ENCODE measurements around the gene FTO.

Gene FTO

DNA sequence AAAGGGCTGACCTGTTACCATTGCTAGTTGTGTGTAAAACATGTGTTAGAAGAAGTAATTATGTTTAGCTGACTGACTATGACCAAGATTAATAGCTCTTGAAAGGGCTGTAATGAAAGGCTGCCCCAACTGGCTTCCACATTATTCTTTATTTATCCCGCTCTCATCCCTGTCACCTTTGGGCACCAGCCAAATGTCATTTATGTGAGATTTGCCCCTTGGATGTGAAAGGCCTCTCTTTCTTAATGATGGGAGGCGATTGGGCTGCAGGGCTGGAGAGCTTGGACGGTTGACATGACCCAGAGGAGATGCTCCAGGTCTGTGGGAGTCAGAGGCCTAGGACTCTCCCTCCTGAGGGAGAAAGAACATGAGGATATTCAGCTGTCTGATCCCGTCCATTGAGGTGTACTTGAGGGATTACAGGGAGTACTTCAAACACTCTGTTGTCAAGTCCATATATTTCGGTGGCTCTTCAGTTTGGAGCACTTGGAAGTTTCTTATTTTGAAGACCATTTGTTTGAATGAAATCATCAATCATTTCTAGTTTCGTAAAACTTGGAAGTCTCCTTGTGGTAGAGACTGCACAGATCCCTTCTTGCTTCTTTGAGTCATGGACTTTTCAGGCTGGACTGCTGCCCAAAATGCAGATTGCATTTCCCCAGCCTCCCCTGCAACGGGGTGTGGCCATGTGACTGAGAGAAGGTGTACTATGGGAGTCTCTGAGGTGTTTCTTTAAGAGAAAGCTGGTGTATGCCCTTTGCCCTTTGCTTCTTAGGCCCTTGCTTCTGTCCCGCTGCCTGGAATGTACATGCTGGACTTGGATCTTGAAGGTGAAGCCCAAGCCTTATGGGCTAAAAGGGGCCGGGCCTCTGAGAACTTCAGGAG is 51.3 kb downstream of the FTO start:
- Histone ChIP-seq H3K27me3 (ENCODE audit: control insufficient read depth in 1 of 2, insufficient read depth in 2 of 2, low read length in 2 of 2) (no peaks in the 10 kb centered on the region), H3K4me1 (ENCODE audit: insufficient read depth, low read length) (peaks cover 39% of the 10 kb centered on the region), H3K36me3 (ENCODE audit: insufficient read depth, low read length) (no peaks in the 10 kb centered on the region), H3K9me3 (ENCODE audit: low read length) (no peaks in the 10 kb centered on the region), H3K4me3 (ENCODE audit: low read depth in 1 of 2, low read length in 2 of 2) (no peak overlapping the region), H3K27ac (ENCODE audit: low read depth, low read length) (no peak overlapping the region), H3K9ac (ENCODE audit: low read length) (no peak overlapping the region)

DNA sequence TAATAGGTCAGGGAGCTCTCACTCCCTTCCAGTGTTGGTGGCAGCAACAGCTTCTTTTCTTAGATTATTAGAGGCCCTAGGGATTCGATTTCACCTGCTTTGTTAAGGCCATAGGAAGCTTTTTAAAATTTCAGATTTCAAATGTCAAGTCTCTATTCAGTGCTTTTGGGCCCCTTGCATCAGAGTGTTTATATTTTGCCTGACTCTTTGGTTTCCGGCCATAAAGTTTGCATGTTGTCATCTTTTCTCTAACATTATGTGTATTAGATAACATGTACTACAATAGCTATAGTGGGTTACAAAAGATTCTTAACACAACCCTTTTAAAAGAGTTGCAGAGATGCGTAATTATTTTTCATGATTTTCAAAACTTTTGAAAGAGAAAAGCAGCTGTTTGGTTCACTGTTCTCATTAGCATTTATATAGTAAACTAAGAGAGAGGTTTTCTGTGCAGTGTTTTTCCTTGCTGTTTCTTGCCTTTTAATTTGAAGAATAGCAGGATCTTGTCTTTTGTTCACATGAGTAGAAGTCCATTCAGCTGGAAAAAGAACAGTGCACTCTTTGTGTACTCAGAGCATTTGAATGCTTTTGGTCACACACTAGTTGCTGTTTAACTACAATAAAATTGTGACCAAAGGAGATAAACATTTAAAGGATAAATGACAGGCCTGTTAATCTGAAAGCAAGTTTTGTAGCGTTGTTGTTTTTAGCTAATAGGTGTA is 52.5 kb downstream of the FTO start:
- no peaks in the 10 kb centered on the region for H3K27me3 ChIP-seq (ENCODE audit: control insufficient read depth in 1 of 2, insufficient read depth in 2 of 2, low read length in 2 of 2)
- peaks cover 39% of the 10 kb centered on the region for H3K4me1 ChIP-seq (ENCODE audit: insufficient read depth, low read length)
- no peaks in the 10 kb centered on the region for H3K36me3 ChIP-seq (ENCODE audit: insufficient read depth, low read length)
- no peak overlapping the region for H3K9ac ChIP-seq (ENCODE audit: low read length)
- H3K4me3 ChIP-seq (ENCODE audit: low read depth in 1 of 2, low read length in 2 of 2) = no peak overlapping the region
- no peak overlapping the region for H3K27ac ChIP-seq (ENCODE audit: low read depth, low read length)
- H3K9me3 ChIP-seq (ENCODE audit: low read length) = no peaks in the 10 kb centered on the region

DNA sequence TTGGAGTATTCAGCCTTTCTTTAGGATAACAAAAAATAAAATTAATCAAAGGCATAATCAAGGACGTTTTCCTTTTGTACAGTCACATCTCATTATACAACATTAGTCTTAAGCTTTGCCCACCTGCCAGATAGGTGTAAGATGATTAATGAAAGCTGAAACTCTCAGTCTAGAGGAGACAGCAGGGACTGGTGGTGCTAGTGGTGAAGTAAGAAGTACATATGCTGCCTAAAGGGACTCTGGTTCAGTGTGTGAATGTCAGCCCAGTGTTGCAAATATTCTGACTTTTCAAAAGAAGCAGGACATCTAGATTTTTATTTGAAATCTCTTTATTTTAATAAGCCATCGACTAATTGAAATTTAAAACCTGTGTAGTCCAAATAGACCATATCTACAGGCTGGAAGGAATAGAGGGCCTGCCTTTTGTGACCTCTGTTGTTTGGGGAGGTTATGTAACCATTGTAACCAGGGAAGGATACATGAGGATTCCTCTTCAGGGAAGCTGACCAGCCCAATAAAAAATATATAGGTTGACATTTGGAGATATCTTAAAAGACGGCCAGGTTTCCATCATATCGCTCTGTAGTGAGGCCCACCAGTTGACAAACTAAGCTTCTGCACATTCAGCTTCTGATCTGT is 54.1 kb downstream of the FTO start:
- Histone ChIP-seq H3K27ac (ENCODE audit: low read depth, low read length) (no peak overlapping the region), H3K9me3 (ENCODE audit: low read length) (no peaks in the 10 kb centered on the region), H3K36me3 (ENCODE audit: insufficient read depth, low read length) (no peaks in the 10 kb centered on the region), H3K4me3 (ENCODE audit: low read depth in 1 of 2, low read length in 2 of 2) (no peak overlapping the region), H3K9ac (ENCODE audit: low read length) (no peak overlapping the region), H3K4me1 (ENCODE audit: insufficient read depth, low read length) (peaks cover 32% of the 10 kb centered on the region), H3K27me3 (ENCODE audit: control insufficient read depth in 1 of 2, insufficient read depth in 2 of 2, low read length in 2 of 2) (no peaks in the 10 kb centered on the region)

DNA sequence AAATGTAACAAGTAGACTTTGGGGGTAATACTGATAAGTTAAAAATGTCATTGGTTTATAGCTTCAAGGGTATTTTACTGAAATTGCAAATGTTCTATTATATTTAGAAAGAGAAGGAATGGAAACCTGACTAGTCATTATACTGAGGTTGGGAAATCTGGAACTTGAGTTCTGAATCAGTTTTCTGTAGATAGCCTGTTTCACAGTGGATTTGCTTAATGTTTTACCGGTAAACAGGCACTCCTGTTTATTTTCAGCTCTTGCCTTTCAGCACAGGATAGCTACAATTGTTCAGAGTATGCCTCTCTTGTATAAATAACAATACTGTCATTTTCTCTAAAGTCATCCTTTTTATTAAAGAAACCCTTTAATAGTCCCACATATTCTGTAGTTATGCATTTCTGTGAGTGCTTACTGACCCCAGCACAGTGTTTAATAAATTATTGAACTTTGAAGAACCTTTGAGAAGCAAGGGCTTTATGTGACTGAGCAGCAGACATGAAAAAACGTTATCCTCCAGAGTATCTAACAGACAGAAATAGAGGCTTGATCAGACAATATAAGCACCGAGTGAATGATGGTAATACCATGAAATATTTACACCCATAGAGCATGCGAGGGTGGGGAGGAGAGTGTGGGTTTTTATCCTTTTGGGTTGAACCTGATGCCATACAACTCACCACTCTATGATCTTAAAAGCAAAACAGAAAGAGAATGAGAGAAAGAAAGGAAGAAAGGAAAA is 58.2 kb downstream of the FTO start:
- Histone ChIP-seq H3K36me3 (ENCODE audit: insufficient read depth, low read length) (no peaks in the 10 kb centered on the region), H3K4me3 (ENCODE audit: low read depth in 1 of 2, low read length in 2 of 2) (no peak overlapping the region), H3K27ac (ENCODE audit: low read depth, low read length) (no peak overlapping the region), H3K4me1 (ENCODE audit: insufficient read depth, low read length) (no peaks in the 10 kb centered on the region), H3K9ac (ENCODE audit: low read length) (no peak overlapping the region), H3K27me3 (ENCODE audit: control insufficient read depth in 1 of 2, insufficient read depth in 2 of 2, low read length in 2 of 2) (no peaks in the 10 kb centered on the region), H3K9me3 (ENCODE audit: low read length) (no peaks in the 10 kb centered on the region)

DNA sequence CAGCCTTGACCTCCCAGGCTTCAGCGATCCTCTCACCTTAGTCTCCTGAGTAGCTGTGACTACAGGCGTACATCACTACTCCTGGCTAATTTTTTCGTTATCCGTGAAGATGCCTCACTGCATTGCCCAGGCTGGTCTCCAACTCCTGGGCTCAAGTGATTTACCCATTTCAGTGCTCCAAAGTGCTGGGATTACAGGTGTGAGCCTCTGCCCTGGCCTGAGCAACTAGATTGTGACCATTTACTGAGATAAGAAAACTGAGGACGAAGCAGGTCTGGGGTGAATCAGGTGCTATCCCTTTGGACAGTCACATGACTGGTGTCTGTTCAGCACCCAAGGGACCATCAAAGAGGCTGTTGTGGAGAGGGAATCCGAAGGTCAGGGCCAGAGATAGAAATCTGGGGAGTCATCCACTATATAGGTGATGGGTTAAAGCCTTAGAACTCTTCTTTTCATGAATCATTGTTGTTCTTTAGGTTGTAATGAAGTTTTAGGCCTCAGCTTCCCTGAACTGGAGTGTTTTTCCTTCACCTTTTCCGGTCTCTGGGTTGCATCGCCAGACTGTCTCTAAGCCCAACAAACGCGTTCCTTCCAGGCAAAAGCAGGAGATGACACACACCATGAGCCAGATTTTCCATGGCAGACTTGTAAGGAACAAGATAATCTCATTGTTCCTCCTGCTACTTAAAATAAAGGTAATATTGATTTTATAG is 62.5 kb downstream of the FTO start:
- Histone ChIP-seq H3K27ac (ENCODE audit: low read depth, low read length) (no peak overlapping the region), H3K27me3 (ENCODE audit: control insufficient read depth in 1 of 2, insufficient read depth in 2 of 2, low read length in 2 of 2) (no peaks in the 10 kb centered on the region), H3K9ac (ENCODE audit: low read length) (no peak overlapping the region), H3K36me3 (ENCODE audit: insufficient read depth, low read length) (no peaks in the 10 kb centered on the region), H3K4me3 (ENCODE audit: low read depth in 1 of 2, low read length in 2 of 2) (no peak overlapping the region), H3K4me1 (ENCODE audit: insufficient read depth, low read length) (peaks cover 13% of the 10 kb centered on the region), H3K9me3 (ENCODE audit: low read length) (no peaks in the 10 kb centered on the region)

DNA sequence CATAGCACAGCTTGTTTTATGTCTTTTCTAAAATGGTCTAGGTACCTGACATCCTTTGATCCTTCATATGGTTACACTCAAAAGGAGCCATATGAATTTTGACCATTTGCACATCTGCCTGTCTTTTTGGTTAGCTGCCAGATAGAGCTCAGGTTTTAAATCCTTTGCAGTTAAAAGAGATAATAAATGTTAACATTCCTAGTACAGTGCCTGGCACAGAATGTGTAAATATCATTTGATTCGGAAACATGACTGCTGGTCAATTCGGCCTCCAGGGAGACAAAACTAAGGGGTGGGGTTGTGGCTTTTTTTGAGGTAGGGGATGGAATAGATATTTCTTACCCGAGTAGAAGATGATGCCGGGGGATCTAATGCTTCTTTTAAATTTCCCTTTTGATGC is 64.2 kb downstream of the FTO start:
- no peaks in the 10 kb centered on the region for H3K36me3 ChIP-seq (ENCODE audit: insufficient read depth, low read length)
- no peak overlapping the region for H3K27ac ChIP-seq (ENCODE audit: low read depth, low read length)
- no peaks in the 10 kb centered on the region for H3K27me3 ChIP-seq (ENCODE audit: control insufficient read depth in 1 of 2, insufficient read depth in 2 of 2, low read length in 2 of 2)
- no peak overlapping the region for H3K4me3 ChIP-seq (ENCODE audit: low read depth in 1 of 2, low read length in 2 of 2)
- peaks cover 17% of the 10 kb centered on the region for H3K4me1 ChIP-seq (ENCODE audit: insufficient read depth, low read length)
- no peaks in the 10 kb centered on the region for H3K9me3 ChIP-seq (ENCODE audit: low read length)
- H3K9ac ChIP-seq (ENCODE audit: low read length) = no peak overlapping the region

DNA sequence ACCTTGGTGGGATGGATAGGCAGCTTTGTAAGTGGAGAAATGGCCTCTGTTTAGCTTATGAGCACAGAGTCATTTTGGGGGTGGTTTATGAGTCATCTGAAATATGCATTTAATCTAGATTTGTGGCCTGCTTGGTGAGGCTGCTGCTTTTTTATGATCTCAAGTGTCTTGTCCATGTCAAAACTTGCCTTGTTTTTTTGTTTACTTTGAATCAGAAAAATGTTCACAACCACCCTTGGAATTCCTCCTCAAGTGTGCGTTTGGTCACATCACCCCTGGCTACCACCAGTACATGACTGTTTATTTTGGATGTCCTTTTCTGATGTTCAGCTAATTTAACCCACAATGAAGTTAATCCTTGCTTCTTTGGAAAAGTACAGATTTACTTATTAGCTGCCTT is 64.6 kb downstream of the FTO start:
- H3K9ac ChIP-seq (ENCODE audit: low read length) = no peak overlapping the region
- H3K4me3 ChIP-seq (ENCODE audit: low read depth in 1 of 2, low read length in 2 of 2) = no peak overlapping the region
- no peaks in the 10 kb centered on the region for H3K9me3 ChIP-seq (ENCODE audit: low read length)
- no peaks in the 10 kb centered on the region for H3K27me3 ChIP-seq (ENCODE audit: control insufficient read depth in 1 of 2, insufficient read depth in 2 of 2, low read length in 2 of 2)
- peaks cover 21% of the 10 kb centered on the region for H3K4me1 ChIP-seq (ENCODE audit: insufficient read depth, low read length)
- no peak overlapping the region for H3K27ac ChIP-seq (ENCODE audit: low read depth, low read length)
- no peaks in the 10 kb centered on the region for H3K36me3 ChIP-seq (ENCODE audit: insufficient read depth, low read length)

DNA sequence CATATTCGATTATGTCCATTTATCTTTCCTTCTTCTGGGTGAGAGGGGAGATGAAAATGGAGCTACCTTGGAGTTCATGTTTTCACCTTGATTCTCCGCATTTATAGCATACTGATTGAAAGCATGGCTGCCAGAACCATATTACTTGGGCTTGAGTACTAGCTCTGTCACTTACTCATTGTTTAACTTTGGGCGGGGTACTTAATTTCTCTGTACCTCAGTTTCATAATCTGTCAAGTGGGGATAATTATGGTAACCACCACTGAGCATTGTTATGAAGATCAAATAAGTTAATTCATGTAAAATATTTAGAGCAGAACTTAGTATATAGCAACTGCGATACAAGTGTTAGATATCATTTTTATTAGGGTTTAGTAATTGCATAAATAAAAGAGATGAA is 65.2 kb downstream of the FTO start:
- Histone ChIP-seq H3K4me1 (ENCODE audit: insufficient read depth, low read length) (peaks cover 27% of the 10 kb centered on the region), H3K9me3 (ENCODE audit: low read length) (no peaks in the 10 kb centered on the region), H3K9ac (ENCODE audit: low read length) (no peak overlapping the region), H3K27ac (ENCODE audit: low read depth, low read length) (no peak overlapping the region), H3K4me3 (ENCODE audit: low read depth in 1 of 2, low read length in 2 of 2) (no peak overlapping the region), H3K27me3 (ENCODE audit: control insufficient read depth in 1 of 2, insufficient read depth in 2 of 2, low read length in 2 of 2) (no peaks in the 10 kb centered on the region), H3K36me3 (ENCODE audit: insufficient read depth, low read length) (no peaks in the 10 kb centered on the region)

DNA sequence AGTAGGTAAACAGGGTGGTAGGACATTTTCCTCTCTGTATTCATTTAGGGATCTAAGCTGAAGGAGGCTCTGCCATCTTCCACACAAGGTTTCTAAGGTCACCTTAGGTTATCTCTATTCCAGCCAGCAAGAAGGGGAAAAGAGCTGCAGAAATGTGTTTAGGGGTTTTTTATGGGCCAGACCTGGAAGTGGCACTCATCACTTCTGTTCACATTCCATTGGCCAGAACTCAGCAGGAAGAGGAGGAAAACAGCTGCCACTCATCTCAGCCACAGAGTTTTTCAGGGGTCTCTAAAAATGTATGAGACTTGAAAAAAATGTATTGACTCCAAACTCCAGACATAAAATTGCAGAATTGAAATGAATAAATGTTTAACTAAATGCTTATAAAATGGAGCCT is 65.8 kb downstream of the FTO start:
- H3K27me3 ChIP-seq (ENCODE audit: control insufficient read depth in 1 of 2, insufficient read depth in 2 of 2, low read length in 2 of 2) = no peaks in the 10 kb centered on the region
- H3K4me3 ChIP-seq (ENCODE audit: low read depth in 1 of 2, low read length in 2 of 2) = no peak overlapping the region
- H3K36me3 ChIP-seq (ENCODE audit: insufficient read depth, low read length) = no peaks in the 10 kb centered on the region
- H3K9ac ChIP-seq (ENCODE audit: low read length) = no peak overlapping the region
- peaks cover 31% of the 10 kb centered on the region for H3K4me1 ChIP-seq (ENCODE audit: insufficient read depth, low read length)
- no peak overlapping the region for H3K27ac ChIP-seq (ENCODE audit: low read depth, low read length)
- no peaks in the 10 kb centered on the region for H3K9me3 ChIP-seq (ENCODE audit: low read length)

DNA sequence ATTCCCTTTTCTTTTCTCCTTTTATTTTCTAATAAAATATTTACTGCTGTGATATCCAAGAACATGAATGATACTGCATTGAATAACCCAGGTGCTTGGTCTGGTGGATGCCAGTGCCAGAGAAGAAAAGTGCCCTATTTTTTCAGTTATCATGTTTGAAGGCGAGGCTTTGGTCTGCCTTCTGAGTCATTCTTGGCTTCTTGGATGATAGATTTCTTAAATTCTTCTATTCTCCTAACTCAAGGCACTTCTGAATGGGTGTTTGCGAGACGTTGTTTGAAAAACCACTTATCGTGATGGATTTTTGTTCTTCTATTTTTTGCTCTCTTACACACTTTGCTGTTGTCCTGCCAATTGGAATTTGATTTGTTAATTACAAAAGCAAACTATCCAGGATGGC is 66.7 kb downstream of the FTO start:
- Histone ChIP-seq H3K9ac (ENCODE audit: low read length) (no peak overlapping the region), H3K27ac (ENCODE audit: low read depth, low read length) (no peak overlapping the region), H3K36me3 (ENCODE audit: insufficient read depth, low read length) (no peaks in the 10 kb centered on the region), H3K4me1 (ENCODE audit: insufficient read depth, low read length) (peaks cover 40% of the 10 kb centered on the region), H3K9me3 (ENCODE audit: low read length) (no peaks in the 10 kb centered on the region), H3K4me3 (ENCODE audit: low read depth in 1 of 2, low read length in 2 of 2) (no peak overlapping the region), H3K27me3 (ENCODE audit: control insufficient read depth in 1 of 2, insufficient read depth in 2 of 2, low read length in 2 of 2) (no peaks in the 10 kb centered on the region)
